Thyroid gland (tissue), 4 donors: ENCODE data around the gene TNIP2. TPM values are rescaled to one million over a fixed set of nuclear protein-coding genes. Genes with fewer than 3 reads are reported as not detected.

Experiments used
- DNase-seq, 2 donors: peaks; one replicate each; pipeline ENCODE4 v3.0.0-alpha.2; 2019
- H3K27ac ChIP-seq, 3 donors: fragments of 200-600 bp; sonication (generic); 1 replicate in 2 of 3; 2 replicates in 1 of 3; pipeline ENCODE4 v1.5.1; 2016 to 2019; ENCODE audit warnings: mild to moderate bottlenecking in 1 of 3, moderate library complexity in 1 of 3
- H3K27me3 ChIP-seq: fragments of 200-600 bp; sonication (generic); one replicate; pipeline ENCODE4 v1.5.1; 2019
- H3K36me3 ChIP-seq, 2 donors: fragments of 200-600 bp; sonication (generic); one replicate each; pipeline ENCODE4 v1.5.1; 2016 to 2019
- H3K4me1 ChIP-seq, 2 donors: fragments of 200-600 bp; sonication (generic); one replicate each; pipeline ENCODE4 v1.5.1; 2017 to 2019
- H3K4me3 ChIP-seq, 3 donors: fragments of 200-600 bp; sonication (generic); replicated peaks in 1 of 3; 1 replicate in 2 of 3; 2 replicates in 1 of 3; pipeline ENCODE4 v1.5.1; 2016; ENCODE audit warnings: mild to moderate bottlenecking in 1 of 3
- H3K9me3 ChIP-seq: fragments of 200-600 bp; sonication (generic); one replicate; pipeline ENCODE4 v1.5.1; 2017
- POLR2A ChIP-seq, 2 donors: fragments of 450-650 bp; IDR thresholded peaks; one replicate each; pipeline ENCODE4 v1.6.1; 2017; ENCODE audit warnings: antibody characterized with exemption in 2 of 2, mild to moderate bottlenecking in 2 of 2, moderate library complexity in 1 of 2
- WGBS, 2 donors: methylation state at CpG; one replicate each; pipeline ENCODE4 v1.1.5; 2017; 5-methylcytosine and 5-hydroxymethylcytosine counted together
- intact Hi-C: fragments of 100-400 bp; cut with DNase I; formaldehyde crosslinking; loops from one replicate; pipeline ENCODE4 v1.15.1; 2023
- total RNA-seq, 4 donors: library from RNA; depleted of rRNA; stranded (reverse); fragments of >200 nt; gene quantifications; one replicate each; pipeline ENCODE4 v1.2.3, GENCODE V29; 2016
- TF ChIP-seq, protein P1 (sequence below), 6 experiments: fragments of 200-600 bp in 3 of 6; fragments of 450-650 bp in 3 of 6; sonication (generic) in 3 of 6; IDR thresholded peaks; one replicate each; pipeline ENCODE4 v1.5.1; 2016 to 2019; ENCODE audit warnings: antibody characterized with exemption in 6 of 6, mild to moderate bottlenecking in 2 of 6, inconsistent platforms in 1 of 6, moderate library complexity in 1 of 6

The TNIP2 gene
- total RNA-seq, 4 donors from 2014 or later: 44.7 to 65.4 (median 52.2) TPM

DNA sequence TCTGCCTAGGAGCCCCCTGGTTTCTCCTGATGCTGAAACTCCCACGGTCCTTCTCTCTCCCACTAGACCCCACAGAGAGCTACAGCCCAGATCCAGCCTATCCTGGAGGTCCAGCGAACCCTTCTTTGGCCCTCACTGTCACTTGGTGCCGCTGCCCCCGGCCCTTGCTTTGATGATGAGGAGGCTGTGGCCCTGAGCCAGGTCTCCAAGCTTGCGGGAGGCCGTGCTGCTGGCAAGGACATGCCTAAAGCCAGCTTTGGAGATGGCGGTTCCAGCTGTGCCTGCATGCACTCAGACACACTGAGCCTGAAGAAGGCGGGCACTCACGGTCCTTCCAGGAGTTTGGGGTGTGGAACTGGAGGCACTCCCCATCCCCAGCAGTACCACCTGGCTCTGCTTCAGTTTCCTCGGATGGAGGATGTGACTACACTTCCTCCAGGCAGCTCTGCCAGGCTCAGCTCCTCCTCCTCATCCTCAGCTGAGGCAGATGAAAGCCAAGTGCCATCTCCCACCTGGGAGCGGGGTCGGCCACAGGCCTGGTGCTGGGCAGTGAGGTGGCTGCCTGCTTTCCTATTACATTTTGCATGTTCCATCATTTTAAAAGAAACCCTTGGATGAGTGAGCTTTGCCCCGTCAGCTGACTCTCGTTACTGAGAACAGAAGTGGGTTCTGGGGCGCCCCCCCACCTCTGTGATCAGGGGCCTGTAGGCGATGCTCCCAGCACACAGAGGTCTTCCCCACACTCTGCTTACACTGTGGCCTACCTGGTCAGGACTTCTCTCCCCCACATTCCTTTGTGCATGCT lies 9.0 kb downstream of the TNIP2 start:
- 77 to 86% methylated on average over 12 to 14 of the region's 16 CpGs for WGBS, 2 donors

GRCh38 chr4:2745981-2746806 lies 9.9 kb downstream of the TNIP2 start:
- intact Hi-C loops: no loop called here
- H3K4me1 ChIP-seq: peaks cover 0 to 24% of the 10 kb centered on the region in 2 donors
- peak overlapping the region in 1 of 3 donors; percentile 39 for H3K27ac ChIP-seq
- TF ChIP-seq, protein P1, sequence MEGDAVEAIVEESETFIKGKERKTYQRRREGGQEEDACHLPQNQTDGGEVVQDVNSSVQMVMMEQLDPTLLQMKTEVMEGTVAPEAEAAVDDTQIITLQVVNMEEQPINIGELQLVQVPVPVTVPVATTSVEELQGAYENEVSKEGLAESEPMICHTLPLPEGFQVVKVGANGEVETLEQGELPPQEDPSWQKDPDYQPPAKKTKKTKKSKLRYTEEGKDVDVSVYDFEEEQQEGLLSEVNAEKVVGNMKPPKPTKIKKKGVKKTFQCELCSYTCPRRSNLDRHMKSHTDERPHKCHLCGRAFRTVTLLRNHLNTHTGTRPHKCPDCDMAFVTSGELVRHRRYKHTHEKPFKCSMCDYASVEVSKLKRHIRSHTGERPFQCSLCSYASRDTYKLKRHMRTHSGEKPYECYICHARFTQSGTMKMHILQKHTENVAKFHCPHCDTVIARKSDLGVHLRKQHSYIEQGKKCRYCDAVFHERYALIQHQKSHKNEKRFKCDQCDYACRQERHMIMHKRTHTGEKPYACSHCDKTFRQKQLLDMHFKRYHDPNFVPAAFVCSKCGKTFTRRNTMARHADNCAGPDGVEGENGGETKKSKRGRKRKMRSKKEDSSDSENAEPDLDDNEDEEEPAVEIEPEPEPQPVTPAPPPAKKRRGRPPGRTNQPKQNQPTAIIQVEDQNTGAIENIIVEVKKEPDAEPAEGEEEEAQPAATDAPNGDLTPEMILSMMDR (IDR thresholded peaks at IDR 0.05): no peak
- no peaks in the 10 kb centered on the region for H3K27me3 ChIP-seq
- no peak overlapping the region for H3K4me3 ChIP-seq
- 64 to 91% methylated on average over 15 to 18 of the region's 21 CpGs for WGBS, 2 donors
- no peak for DNase-seq
- H3K9me3 ChIP-seq: no peaks in the 10 kb centered on the region
- H3K36me3 ChIP-seq: peaks cover 40 to 42% of the 10 kb centered on the region in 2 donors

More for the DNA sequence above, 9.0 kb downstream of the TNIP2 start:
- no peaks in the 10 kb centered on the region for H3K27me3 ChIP-seq
- intact Hi-C loops: no loop called here
- H3K27ac ChIP-seq: peak overlapping the region in 1 of 3 donors; percentile 10
- no peak overlapping the region for H3K4me3 ChIP-seq
- H3K36me3 ChIP-seq: peaks cover 40 to 42% of the 10 kb centered on the region in 2 donors
- no peak for DNase-seq
- no peaks in the 10 kb centered on the region for H3K9me3 ChIP-seq
- H3K4me1 ChIP-seq: peaks cover 0 to 24% of the 10 kb centered on the region in 2 donors
- TF ChIP-seq POLR2A (IDR thresholded peaks at IDR 0.05): no peak
- TF ChIP-seq, protein P1 (IDR thresholded peaks at IDR 0.05): no peak

GRCh38 chr4:2745516-2745915 lies 10.6 kb downstream of the TNIP2 start:
- Histone ChIP-seq H3K27me3 (no peaks in the 10 kb centered on the region), H3K27ac (peak overlapping the region in 1 of 3 donors; percentile 39), H3K4me3 (no peak overlapping the region), H3K9me3 (no peaks in the 10 kb centered on the region), H3K4me1 (peaks cover 0 to 24% of the 10 kb centered on the region in 2 donors), H3K36me3 (peaks cover 40 to 42% of the 10 kb centered on the region in 2 donors)
- intact Hi-C loops: no loop called here
- 96 to 100% methylated on average over 5 of the region's 5 CpGs for WGBS, 2 donors
- no peak for TF ChIP-seq POLR2A (IDR thresholded peaks at IDR 0.05)
- TF ChIP-seq, protein P1 (IDR thresholded peaks at IDR 0.05): no peak
- DNase-seq: no peak

- H3K27ac ChIP-seq: no peak overlapping the region
- WGBS, 2 donors: 94 to 97% methylated on average over 27 to 28 of the region's 28 CpGs
Measured at GRCh38 chr4:2744576-2745270, 11.4 kb downstream of the TNIP2 start.

More at GRCh38 chr4:2744576-2745270, 11.4 kb downstream of the TNIP2 start:
- Histone ChIP-seq H3K4me3 (no peak overlapping the region), H3K27me3 (no peaks in the 10 kb centered on the region), H3K9me3 (no peaks in the 10 kb centered on the region), H3K4me1 (peaks cover 0 to 24% of the 10 kb centered on the region in 2 donors), H3K36me3 (peaks cover 40 to 42% of the 10 kb centered on the region in 2 donors)
- no peak for DNase-seq
- TF ChIP-seq, protein P1 (IDR thresholded peaks at IDR 0.05): no peak
- TF ChIP-seq POLR2A (IDR thresholded peaks at IDR 0.05): no peak
- intact Hi-C loops: no loop called here
